ENCODE measurements around the gene GABRB3. TPM values are rescaled to one million over a fixed set of nuclear protein-coding genes. Genes with fewer than 3 reads are reported as not detected.

GABRB3 gene
- total and polyA plus RNA-seq, 2 of the 8 experiments (the other 6 are each of a cell fraction or from before 2014, with no cell fraction given), result 98.8 to 163 TPM

DNA sequence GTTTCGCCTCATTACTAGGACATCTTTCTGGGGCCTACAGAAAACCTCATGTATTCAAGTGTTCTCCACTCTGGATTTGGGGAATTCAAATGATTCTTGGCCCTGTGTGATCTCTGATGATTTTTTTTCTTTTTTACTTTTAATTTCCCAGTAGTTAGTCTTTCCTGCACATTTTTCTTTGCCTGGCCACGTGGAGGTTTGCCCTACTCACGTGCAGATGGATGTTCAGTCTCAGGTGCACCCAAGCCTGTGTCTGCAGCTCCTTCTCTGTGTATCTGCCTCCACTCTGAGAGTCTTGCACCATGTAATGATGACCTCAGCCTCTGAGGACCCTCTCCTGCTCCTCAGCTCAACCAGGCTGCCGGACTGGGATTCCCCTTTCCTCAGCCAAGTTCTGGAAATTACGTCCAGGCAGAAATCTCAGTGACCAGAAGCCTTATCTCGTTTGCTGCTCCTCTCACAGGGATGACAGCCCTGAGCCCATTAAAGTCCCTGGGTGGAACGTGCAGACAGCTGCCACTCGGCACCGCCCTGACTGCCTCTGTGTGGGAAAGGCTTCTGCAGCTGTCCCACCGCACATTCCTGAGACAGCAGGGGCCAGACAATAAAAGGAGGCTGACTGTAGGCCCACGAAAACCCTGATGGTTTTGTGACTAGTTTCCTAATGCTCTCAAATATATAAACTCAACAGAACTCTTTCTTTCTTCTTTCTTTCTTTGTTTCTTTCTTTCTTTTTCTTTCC is 31.4 kb upstream of the GABRB3 start (continued):
- TF ChIP-seq, protein P1, sequence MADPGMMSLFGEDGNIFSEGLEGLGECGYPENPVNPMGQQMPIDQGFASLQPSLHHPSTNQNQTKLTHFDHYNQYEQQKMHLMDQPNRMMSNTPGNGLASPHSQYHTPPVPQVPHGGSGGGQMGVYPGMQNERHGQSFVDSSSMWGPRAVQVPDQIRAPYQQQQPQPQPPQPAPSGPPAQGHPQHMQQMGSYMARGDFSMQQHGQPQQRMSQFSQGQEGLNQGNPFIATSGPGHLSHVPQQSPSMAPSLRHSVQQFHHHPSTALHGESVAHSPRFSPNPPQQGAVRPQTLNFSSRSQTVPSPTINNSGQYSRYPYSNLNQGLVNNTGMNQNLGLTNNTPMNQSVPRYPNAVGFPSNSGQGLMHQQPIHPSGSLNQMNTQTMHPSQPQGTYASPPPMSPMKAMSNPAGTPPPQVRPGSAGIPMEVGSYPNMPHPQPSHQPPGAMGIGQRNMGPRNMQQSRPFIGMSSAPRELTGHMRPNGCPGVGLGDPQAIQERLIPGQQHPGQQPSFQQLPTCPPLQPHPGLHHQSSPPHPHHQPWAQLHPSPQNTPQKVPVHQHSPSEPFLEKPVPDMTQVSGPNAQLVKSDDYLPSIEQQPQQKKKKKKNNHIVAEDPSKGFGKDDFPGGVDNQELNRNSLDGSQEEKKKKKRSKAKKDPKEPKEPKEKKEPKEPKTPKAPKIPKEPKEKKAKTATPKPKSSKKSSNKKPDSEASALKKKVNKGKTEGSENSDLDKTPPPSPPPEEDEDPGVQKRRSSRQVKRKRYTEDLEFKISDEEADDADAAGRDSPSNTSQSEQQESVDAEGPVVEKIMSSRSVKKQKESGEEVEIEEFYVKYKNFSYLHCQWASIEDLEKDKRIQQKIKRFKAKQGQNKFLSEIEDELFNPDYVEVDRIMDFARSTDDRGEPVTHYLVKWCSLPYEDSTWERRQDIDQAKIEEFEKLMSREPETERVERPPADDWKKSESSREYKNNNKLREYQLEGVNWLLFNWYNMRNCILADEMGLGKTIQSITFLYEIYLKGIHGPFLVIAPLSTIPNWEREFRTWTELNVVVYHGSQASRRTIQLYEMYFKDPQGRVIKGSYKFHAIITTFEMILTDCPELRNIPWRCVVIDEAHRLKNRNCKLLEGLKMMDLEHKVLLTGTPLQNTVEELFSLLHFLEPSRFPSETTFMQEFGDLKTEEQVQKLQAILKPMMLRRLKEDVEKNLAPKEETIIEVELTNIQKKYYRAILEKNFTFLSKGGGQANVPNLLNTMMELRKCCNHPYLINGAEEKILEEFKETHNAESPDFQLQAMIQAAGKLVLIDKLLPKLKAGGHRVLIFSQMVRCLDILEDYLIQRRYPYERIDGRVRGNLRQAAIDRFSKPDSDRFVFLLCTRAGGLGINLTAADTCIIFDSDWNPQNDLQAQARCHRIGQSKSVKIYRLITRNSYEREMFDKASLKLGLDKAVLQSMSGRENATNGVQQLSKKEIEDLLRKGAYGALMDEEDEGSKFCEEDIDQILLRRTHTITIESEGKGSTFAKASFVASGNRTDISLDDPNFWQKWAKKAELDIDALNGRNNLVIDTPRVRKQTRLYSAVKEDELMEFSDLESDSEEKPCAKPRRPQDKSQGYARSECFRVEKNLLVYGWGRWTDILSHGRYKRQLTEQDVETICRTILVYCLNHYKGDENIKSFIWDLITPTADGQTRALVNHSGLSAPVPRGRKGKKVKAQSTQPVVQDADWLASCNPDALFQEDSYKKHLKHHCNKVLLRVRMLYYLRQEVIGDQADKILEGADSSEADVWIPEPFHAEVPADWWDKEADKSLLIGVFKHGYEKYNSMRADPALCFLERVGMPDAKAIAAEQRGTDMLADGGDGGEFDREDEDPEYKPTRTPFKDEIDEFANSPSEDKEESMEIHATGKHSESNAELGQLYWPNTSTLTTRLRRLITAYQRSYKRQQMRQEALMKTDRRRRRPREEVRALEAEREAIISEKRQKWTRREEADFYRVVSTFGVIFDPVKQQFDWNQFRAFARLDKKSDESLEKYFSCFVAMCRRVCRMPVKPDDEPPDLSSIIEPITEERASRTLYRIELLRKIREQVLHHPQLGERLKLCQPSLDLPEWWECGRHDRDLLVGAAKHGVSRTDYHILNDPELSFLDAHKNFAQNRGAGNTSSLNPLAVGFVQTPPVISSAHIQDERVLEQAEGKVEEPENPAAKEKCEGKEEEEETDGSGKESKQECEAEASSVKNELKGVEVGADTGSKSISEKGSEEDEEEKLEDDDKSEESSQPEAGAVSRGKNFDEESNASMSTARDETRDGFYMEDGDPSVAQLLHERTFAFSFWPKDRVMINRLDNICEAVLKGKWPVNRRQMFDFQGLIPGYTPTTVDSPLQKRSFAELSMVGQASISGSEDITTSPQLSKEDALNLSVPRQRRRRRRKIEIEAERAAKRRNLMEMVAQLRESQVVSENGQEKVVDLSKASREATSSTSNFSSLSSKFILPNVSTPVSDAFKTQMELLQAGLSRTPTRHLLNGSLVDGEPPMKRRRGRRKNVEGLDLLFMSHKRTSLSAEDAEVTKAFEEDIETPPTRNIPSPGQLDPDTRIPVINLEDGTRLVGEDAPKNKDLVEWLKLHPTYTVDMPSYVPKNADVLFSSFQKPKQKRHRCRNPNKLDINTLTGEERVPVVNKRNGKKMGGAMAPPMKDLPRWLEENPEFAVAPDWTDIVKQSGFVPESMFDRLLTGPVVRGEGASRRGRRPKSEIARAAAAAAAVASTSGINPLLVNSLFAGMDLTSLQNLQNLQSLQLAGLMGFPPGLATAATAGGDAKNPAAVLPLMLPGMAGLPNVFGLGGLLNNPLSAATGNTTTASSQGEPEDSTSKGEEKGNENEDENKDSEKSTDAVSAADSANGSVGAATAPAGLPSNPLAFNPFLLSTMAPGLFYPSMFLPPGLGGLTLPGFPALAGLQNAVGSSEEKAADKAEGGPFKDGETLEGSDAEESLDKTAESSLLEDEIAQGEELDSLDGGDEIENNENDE (IDR thresholded peaks at IDR 0.05; ENCODE audit: insufficient replicate concordance, low read length), result no peak
- no peak for TF ChIP-seq SIRT6 (IDR thresholded peaks at IDR 0.05; ENCODE audit: low read length)
- no peak for TF ChIP-seq FOSL1 (IDR thresholded peaks at IDR 0.05; ENCODE audit: insufficient read depth, low read depth, low read length)
- TF ChIP-seq CEBPB (IDR thresholded peaks at IDR 0.05; ENCODE audit: low read depth, low read length), result no peak
- TF ChIP-seq CREB1 (IDR thresholded peaks at IDR 0.05), result no peak
- TF ChIP-seq KDM5A (IDR thresholded peaks at IDR 0.05; ENCODE audit: low read length), result no peak
- TF ChIP-seq SAP30 (IDR thresholded peaks at IDR 0.05; ENCODE audit: insufficient read depth, insufficient replicate concordance, low read length), result no peak
- TF ChIP-seq CBX8 (IDR thresholded peaks at IDR 0.05; ENCODE audit: borderline replicate concordance, low read depth, low read length), result no peak
- no peak for TF ChIP-seq TCF12 (IDR thresholded peaks at IDR 0.05; ENCODE audit: low read depth, low read length)

Data from H1 (cell line).